ENCODE data around the gene TRAPPC2L. TPM values are rescaled to one million over a fixed set of nuclear protein-coding genes. Genes with fewer than 3 reads are reported as not detected.

Gene TRAPPC2L, protein sequence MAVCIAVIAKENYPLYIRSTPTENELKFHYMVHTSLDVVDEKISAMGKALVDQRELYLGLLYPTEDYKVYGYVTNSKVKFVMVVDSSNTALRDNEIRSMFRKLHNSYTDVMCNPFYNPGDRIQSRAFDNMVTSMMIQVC
- 89.8 and 95.1 TPM in 2 replicates for total RNA-seq
- long read RNA-seq, transcript TRAPPC2L-201 (5 exons, 2,215 nt): major isoform, 8 of 63 reads
- long read RNA-seq, partial matches to known transcripts: 0 of 63 reads
- long read RNA-seq, other reads (novel, unspliced or antisense): 50 of 63 reads

DNA sequence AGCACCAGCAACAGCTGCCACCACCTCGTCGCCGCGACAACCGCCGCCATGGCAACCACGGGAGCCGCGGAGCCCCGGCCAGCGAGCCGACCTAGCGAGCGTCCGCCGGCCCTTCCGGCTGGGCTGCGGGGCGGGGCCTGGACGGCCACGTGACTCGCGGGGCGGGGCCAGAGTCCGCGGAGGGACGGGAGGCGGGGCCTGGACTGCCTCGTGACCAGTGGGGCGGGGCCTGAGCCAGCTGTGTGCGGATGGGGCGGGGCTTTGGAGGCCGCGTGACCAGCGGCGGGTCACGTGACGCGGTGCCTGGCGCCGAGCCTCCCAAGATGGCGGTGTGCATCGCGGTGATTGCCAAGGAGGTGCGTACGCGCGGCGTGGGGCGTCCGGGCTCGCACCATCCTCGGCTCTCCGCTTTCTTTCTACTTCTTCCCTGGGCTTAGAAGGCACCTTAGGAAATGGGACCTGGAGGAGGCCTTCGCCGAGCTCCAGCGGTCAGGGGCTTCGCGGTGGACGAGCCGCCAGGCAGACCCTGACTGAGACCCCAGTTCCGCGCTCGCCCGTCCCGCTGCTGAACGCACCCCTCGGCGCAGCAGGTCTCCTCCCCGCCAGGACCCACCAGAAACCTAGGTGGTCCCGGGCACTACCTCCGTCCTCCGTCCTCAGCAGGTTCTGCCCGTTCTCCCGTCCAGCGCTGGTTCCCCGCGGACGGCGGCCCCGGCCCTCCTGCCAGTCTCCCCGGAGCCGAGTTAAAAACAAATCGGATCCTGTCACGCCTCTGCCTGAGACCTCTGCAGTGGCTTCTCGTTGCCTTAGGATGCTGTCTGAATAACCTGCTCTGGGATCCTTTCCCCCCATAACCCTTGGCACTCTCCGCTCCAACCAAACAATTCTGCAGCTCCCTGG lies at the start of gene TRAPPC2L, which contains the start of gene GALNS:
Gene TRAPPC2L, plus strand, starts transcription at position 300 of the 900 bp plus-strand sequence. Its CDS starts 24 bp downstream, at position 324.
Gene GALNS, minus strand, starts transcription at position 120 of the 900 bp plus-strand sequence. Its CDS starts 70 bp downstream, at position 50.
- Mint-ChIP-seq H3K36me3 (ENCODE audit: low read depth) (no peaks in the 10 kb centered on the region), H3K27me3 (ENCODE audit: low read depth) (no peaks in the 10 kb centered on the region), H3K9me3 (no peaks in the 10 kb centered on the region), H3K4me3 (peak within 1 kb of the TSS; percentile 99), H3K27ac (ENCODE audit: unreplicated experiment) (peak within 1 kb of the TSS; percentile 94), H3K4me1 (peaks cover 15% of the 10 kb centered on the region)
- TF ChIP-seq CTCF (conservative IDR thresholded peaks at IDR 0.05): no peak
- peak; percentile 100 for DNase-seq (ENCODE audit: low read depth, low spot score)

DNA sequence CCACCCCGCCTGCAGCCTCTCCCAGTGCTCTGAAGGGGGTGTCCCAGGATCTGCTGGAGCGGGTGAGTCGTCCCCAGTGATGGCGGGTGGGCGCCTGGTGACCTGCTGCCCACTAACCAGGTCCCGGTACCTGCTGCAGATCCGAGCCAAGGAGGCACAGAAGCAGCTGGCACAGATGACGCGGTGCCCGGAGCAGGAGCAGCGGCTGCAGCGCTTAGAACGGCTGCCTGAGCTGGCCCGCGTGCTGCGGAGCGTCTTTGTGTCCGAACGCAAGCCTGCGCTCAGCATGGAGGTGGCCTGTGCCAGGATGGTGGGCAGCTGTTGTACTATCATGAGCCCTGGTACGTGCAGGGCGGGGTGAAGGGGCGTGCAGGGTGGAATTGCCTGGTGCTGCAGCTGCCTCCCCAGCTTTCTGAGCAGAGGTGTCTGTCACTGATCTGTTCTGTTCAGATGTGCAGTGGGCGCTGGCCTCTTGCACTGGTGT lies 49.7 kb upstream of the TRAPPC2L start:
- peak overlapping the region; percentile 27 for H3K4me3 Mint-ChIP-seq
- TF ChIP-seq CTCF (conservative IDR thresholded peaks at IDR 0.05): no peak
- H3K27ac Mint-ChIP-seq (ENCODE audit: unreplicated experiment): no peak overlapping the region
- no peaks in the 10 kb centered on the region for H3K36me3 Mint-ChIP-seq (ENCODE audit: low read depth)
- no peak for DNase-seq (ENCODE audit: low read depth, low spot score)
- peaks cover 21% of the 10 kb centered on the region for H3K4me1 Mint-ChIP-seq
- peaks cover 14% of the 10 kb centered on the region for H3K27me3 Mint-ChIP-seq (ENCODE audit: low read depth)
- H3K9me3 Mint-ChIP-seq: no peaks in the 10 kb centered on the region

GRCh38 chr16:88807626-88808453 lies 49.1 kb upstream of the TRAPPC2L start:
- no peaks in the 10 kb centered on the region for H3K36me3 Mint-ChIP-seq (ENCODE audit: low read depth)
- no peak overlapping the region for H3K27ac Mint-ChIP-seq (ENCODE audit: unreplicated experiment)

DNA sequence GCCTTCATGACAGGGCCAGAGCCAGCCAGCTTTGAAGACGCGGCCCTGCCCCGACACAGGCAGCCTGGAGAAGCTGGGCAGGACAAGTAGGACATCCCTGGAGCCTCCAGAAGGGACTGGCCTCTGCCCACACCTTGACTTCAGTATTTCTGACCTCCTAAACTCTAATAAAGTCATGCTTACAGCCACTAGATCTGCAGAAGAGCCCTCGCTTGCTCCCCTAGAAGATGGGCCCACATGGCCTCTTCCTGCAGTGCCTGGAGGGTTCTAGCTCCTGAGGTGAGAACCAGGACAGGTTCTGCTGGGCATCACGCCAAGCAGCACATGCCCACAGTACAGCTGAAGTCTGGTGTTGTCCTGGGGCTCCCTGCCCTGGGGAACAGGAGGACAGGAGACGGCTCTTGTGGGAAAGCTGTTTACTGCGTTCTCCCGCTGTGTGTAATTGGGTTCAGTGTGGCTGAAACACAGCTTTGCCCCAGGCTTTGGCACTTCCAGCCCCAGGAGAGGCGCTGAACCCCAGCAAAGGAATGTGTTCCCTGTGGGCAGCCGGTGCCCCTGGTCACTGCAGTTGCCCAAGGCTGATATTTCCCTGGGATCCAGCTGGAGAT lies 47.8 kb upstream of the TRAPPC2L start:
- Mint-ChIP-seq H3K36me3 (ENCODE audit: low read depth) (no peaks in the 10 kb centered on the region), H3K4me1 (peaks cover 26% of the 10 kb centered on the region), H3K27ac (ENCODE audit: unreplicated experiment) (no peak overlapping the region), H3K4me3 (peak overlapping the region; percentile 90), H3K27me3 (ENCODE audit: low read depth) (peaks cover 16% of the 10 kb centered on the region), H3K9me3 (no peaks in the 10 kb centered on the region)
- DNase-seq (ENCODE audit: low read depth, low spot score): no peak
- no peak for TF ChIP-seq CTCF (conservative IDR thresholded peaks at IDR 0.05)

More at GRCh38 chr16:88807626-88808453, 49.1 kb upstream of the TRAPPC2L start:
- Mint-ChIP-seq H3K27me3 (ENCODE audit: low read depth) (peaks cover 12% of the 10 kb centered on the region), H3K9me3 (no peaks in the 10 kb centered on the region), H3K4me1 (peaks cover 21% of the 10 kb centered on the region), H3K4me3 (peak overlapping the region; percentile 90)
- no peak for DNase-seq (ENCODE audit: low read depth, low spot score)
- no peak for TF ChIP-seq CTCF (conservative IDR thresholded peaks at IDR 0.05)
